Activated naive CD4-positive, alpha-beta T cell treated with anti-CD3 and anti-CD28 coated beads for 36 hours (primary cell): ENCODE measurements around the gene TTC32. TPM values are rescaled to one million over a fixed set of nuclear protein-coding genes. Genes with fewer than 3 reads are reported as not detected.
"Not testable (repeated sequence)": the region's sequence is repeated elsewhere in the genome, so short reads cannot be mapped to it uniquely, and the experiment has no call there.

Experiments used
- CTCF ChIA-PET: fragments of 350-600 bp; sonication (Branson Sonifier 250); formaldehyde crosslinking; loops from one replicate; lab custom pipeline; 2021; ENCODE audit warnings: antibody characterized with exemption; lab: Charles Lee
- DNase-seq: peaks from one replicate; pipeline ENCODE4 v3.0.0-alpha.2; 2020
- H3K27ac Mint-ChIP-seq: one replicate; pipeline ENCODE4 v1.8.0; 2021; ENCODE audit warnings: mild to moderate bottlenecking, mixed read lengths
- H3K27me3 Mint-ChIP-seq: one replicate; pipeline ENCODE4 v1.8.0; 2021; ENCODE audit warnings: low read depth, mixed read lengths
- H3K36me3 Mint-ChIP-seq: one replicate; pipeline ENCODE4 v1.8.0; 2021; ENCODE audit warnings: low read depth, mixed read lengths
- H3K4me1 Mint-ChIP-seq: one replicate; pipeline ENCODE4 v1.8.0; 2021; ENCODE audit warnings: low read depth, mixed read lengths
- H3K4me3 Mint-ChIP-seq: one replicate; pipeline ENCODE4 v1.8.0; 2021; ENCODE audit warnings: mild to moderate bottlenecking, moderate library complexity, mixed read lengths
- H3K9me3 Mint-ChIP-seq: one replicate; pipeline ENCODE4 v1.8.0; 2021; ENCODE audit warnings: mixed read lengths
- intact Hi-C: fragments of 100-400 bp; cut with micrococcal nuclease; formaldehyde crosslinking; loops from one replicate; pipeline ENCODE4 v1.15.1; 2023
- total RNA-seq, 2 experiments: library from RNA; stranded (reverse); gene quantifications; one replicate each; pipeline ENCODE4 v1.2.3, GENCODE V29; 2021

TTC32 gene
- total RNA-seq, 2 experiments from 2014 or later = 17.0 to 19.4 TPM

- peaks cover 4% of the 10 kb centered on the region for H3K36me3 Mint-ChIP-seq
- H3K27ac Mint-ChIP-seq = no peak overlapping the region
- H3K27me3 Mint-ChIP-seq = no peaks in the 10 kb centered on the region
- CTCF ChIA-PET = no interaction called here
- no peak for DNase-seq
- intact Hi-C loops = no loop called here
- no peak overlapping the region for H3K4me3 Mint-ChIP-seq
- no peaks in the 10 kb centered on the region for H3K4me1 Mint-ChIP-seq
- H3K9me3 Mint-ChIP-seq = no peaks in the 10 kb centered on the region
Measured at GRCh38 chr2:19882286-19882685, 19.5 kb downstream of the TTC32 start.

GRCh38 chr2:19881908-19882265 lies 19.9 kb downstream of the TTC32 start:
- Mint-ChIP-seq H3K4me1 (no peaks in the 10 kb centered on the region), H3K4me3 (no peak overlapping the region), H3K27me3 (no peaks in the 10 kb centered on the region), H3K9me3 (no peaks in the 10 kb centered on the region), H3K27ac (no peak overlapping the region), H3K36me3 (peaks cover 4% of the 10 kb centered on the region)
- CTCF ChIA-PET = no interaction called here
- intact Hi-C loops = no loop called here
- DNase-seq = no peak

GRCh38 chr2:19881221-19881907 lies 20.4 kb downstream of the TTC32 start:
- no peaks in the 10 kb centered on the region for H3K9me3 Mint-ChIP-seq
- DNase-seq = no peak
- no peaks in the 10 kb centered on the region for H3K27me3 Mint-ChIP-seq
- no peak overlapping the region for H3K4me3 Mint-ChIP-seq
- intact Hi-C loops = no loop called here
- no peak overlapping the region for H3K27ac Mint-ChIP-seq
- H3K4me1 Mint-ChIP-seq = no peaks in the 10 kb centered on the region
- peaks cover 4% of the 10 kb centered on the region for H3K36me3 Mint-ChIP-seq
- CTCF ChIA-PET = no interaction called here

- H3K27ac Mint-ChIP-seq, DNase-seq, H3K9me3 Mint-ChIP-seq, H3K4me1 Mint-ChIP-seq, intact Hi-C loops, H3K4me3 Mint-ChIP-seq, H3K36me3 Mint-ChIP-seq, H3K27me3 Mint-ChIP-seq, CTCF ChIA-PET: not testable (repeated sequence)
Measured at GRCh38 chr2:19880191-19880590, 21.6 kb downstream of the TTC32 start.

GRCh38 chr2:19879120-19879519 lies 22.7 kb downstream of the TTC32 start:
- Mint-ChIP-seq H3K27ac (no peak overlapping the region), H3K9me3 (no peaks in the 10 kb centered on the region), H3K4me3 (no peak overlapping the region), H3K36me3 (peaks cover 4% of the 10 kb centered on the region), H3K27me3 (no peaks in the 10 kb centered on the region), H3K4me1 (no peaks in the 10 kb centered on the region)
- DNase-seq = no peak
- intact Hi-C loops = no loop called here
- CTCF ChIA-PET = interaction anchor here (1.0 to 1.4 kb wide), 2 partner anchors 12 to 136 kb away, joined by 3 read pairs; no protein-coding TSS in a partner anchor

- no peaks in the 10 kb centered on the region for H3K27me3 Mint-ChIP-seq
- no peaks in the 10 kb centered on the region for H3K9me3 Mint-ChIP-seq
- H3K4me1 Mint-ChIP-seq = no peaks in the 10 kb centered on the region
- no peak overlapping the region for H3K4me3 Mint-ChIP-seq
- intact Hi-C loops = no loop called here
- peaks cover 4% of the 10 kb centered on the region for H3K36me3 Mint-ChIP-seq
- DNase-seq = no peak
- H3K27ac Mint-ChIP-seq = no peak overlapping the region
- CTCF ChIA-PET = interaction anchor here (1.0 to 1.4 kb wide), 2 partner anchors 12 to 137 kb away, joined by 3 read pairs; no protein-coding TSS in a partner anchor
Measured at GRCh38 chr2:19878268-19879046, 23.3 kb downstream of the TTC32 start.

GRCh38 chr2:19876751-19877150 lies 25.0 kb downstream of the TTC32 start:
- no peak overlapping the region for H3K4me3 Mint-ChIP-seq
- CTCF ChIA-PET = no interaction called here
- no peaks in the 10 kb centered on the region for H3K9me3 Mint-ChIP-seq
- intact Hi-C loops = no loop called here
- H3K4me1 Mint-ChIP-seq = no peaks in the 10 kb centered on the region
- no peak for DNase-seq
- H3K27ac Mint-ChIP-seq = no peak overlapping the region
- H3K36me3 Mint-ChIP-seq = peaks cover 3% of the 10 kb centered on the region
- H3K27me3 Mint-ChIP-seq = no peaks in the 10 kb centered on the region

- H3K27me3 Mint-ChIP-seq = no peaks in the 10 kb centered on the region
- H3K9me3 Mint-ChIP-seq = no peaks in the 10 kb centered on the region
- CTCF ChIA-PET = interaction anchor here (1.6 kb wide), 1 partner anchor 10 kb away, joined by 3 read pairs; no protein-coding TSS in a partner anchor
- no peak overlapping the region for H3K27ac Mint-ChIP-seq
- no peak overlapping the region for H3K4me3 Mint-ChIP-seq
- peaks cover 3% of the 10 kb centered on the region for H3K36me3 Mint-ChIP-seq
- intact Hi-C loops = no loop called here
- no peak for DNase-seq
- no peaks in the 10 kb centered on the region for H3K4me1 Mint-ChIP-seq
Measured at GRCh38 chr2:19875280-19875679, 26.5 kb downstream of the TTC32 start.

- Mint-ChIP-seq H3K36me3 (peaks cover 3% of the 10 kb centered on the region), H3K4me1 (peaks cover 5% of the 10 kb centered on the region), H3K4me3 (no peak overlapping the region), H3K27me3 (no peaks in the 10 kb centered on the region), H3K27ac (no peak overlapping the region), H3K9me3 (no peaks in the 10 kb centered on the region)
- CTCF ChIA-PET = interaction anchor here (1.6 kb wide), 1 partner anchor 10 kb away, joined by 3 read pairs; no protein-coding TSS in a partner anchor
- no peak for DNase-seq
- intact Hi-C loops = no loop called here
Measured at GRCh38 chr2:19874726-19875125, 27.1 kb downstream of the TTC32 start.

GRCh38 chr2:19873014-19873413 lies 28.8 kb downstream of the TTC32 start:
- intact Hi-C loops = no loop called here
- Mint-ChIP-seq H3K4me1 (peaks cover 18% of the 10 kb centered on the region), H3K27me3 (no peaks in the 10 kb centered on the region), H3K27ac (no peak overlapping the region), H3K36me3 (no peaks in the 10 kb centered on the region), H3K4me3 (no peak overlapping the region), H3K9me3 (no peaks in the 10 kb centered on the region)
- no peak for DNase-seq
- CTCF ChIA-PET = interaction anchor here (0.6 to 1.5 kb wide), 3 partner anchors 10 to 142 kb away, joined by 3 read pairs; no protein-coding TSS in a partner anchor

GRCh38 chr2:19872302-19872701 lies 29.5 kb downstream of the TTC32 start:
- CTCF ChIA-PET = interaction anchor here (0.9 to 1.5 kb wide), 2 partner anchors 9 to 27 kb away, joined by 3 read pairs; no protein-coding TSS in a partner anchor
- no peak for DNase-seq
- Mint-ChIP-seq H3K27me3 (no peaks in the 10 kb centered on the region), H3K36me3 (no peaks in the 10 kb centered on the region), H3K27ac (no peak overlapping the region), H3K9me3 (no peaks in the 10 kb centered on the region), H3K4me1 (peaks cover 20% of the 10 kb centered on the region), H3K4me3 (no peak overlapping the region)
- intact Hi-C loops = no loop called here

- no peak overlapping the region for H3K27ac Mint-ChIP-seq
- no peak overlapping the region for H3K4me3 Mint-ChIP-seq
- no peak for DNase-seq
- H3K9me3 Mint-ChIP-seq = no peaks in the 10 kb centered on the region
- peaks cover 20% of the 10 kb centered on the region for H3K4me1 Mint-ChIP-seq
- intact Hi-C loops = no loop called here
- H3K27me3 Mint-ChIP-seq = no peaks in the 10 kb centered on the region
- CTCF ChIA-PET = interaction anchor here (1.0 kb wide), 1 partner anchor 25 kb away, joined by 4 read pairs; no protein-coding TSS in a partner anchor
- H3K36me3 Mint-ChIP-seq = no peaks in the 10 kb centered on the region
Measured at GRCh38 chr2:19871836-19872235, 29.9 kb downstream of the TTC32 start.
